HG03175 (cell line): ENCODE results near the gene BIRC3.
A peak's percentile ranks its signal among the peaks of the same experiment; 100 is the strongest.

Experiments
- ATAC-seq: cut with Tn5 transposase; IDR thresholded peaks from one replicate; pipeline ENCODE4 v1.9.1; 2021; ENCODE audit warnings: mild to moderate bottlenecking, moderate library complexity; ENCODE audit not compliant: unreplicated experiment

BIRC3 gene

DNA sequence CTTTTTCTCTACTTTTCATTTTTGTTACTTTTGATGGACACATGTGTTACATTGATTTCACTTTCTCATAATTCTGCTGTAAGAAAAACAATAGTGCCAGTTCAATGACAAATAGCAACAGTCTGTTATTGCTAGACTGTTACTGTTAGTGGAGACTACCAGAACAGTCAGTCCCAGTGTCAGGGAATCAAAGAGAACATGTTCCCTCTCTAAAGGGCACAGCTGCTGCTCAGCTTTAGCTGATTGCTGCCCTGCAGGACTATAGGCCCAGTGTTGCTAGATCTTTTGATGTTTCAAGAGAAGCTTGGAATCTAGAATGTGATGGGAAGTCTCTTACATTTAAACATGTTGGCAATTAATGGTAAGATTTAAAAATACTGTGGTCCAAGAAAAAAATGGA is 3.4 kb downstream of the BIRC3 start:
- ATAC-seq = no peak

DNA sequence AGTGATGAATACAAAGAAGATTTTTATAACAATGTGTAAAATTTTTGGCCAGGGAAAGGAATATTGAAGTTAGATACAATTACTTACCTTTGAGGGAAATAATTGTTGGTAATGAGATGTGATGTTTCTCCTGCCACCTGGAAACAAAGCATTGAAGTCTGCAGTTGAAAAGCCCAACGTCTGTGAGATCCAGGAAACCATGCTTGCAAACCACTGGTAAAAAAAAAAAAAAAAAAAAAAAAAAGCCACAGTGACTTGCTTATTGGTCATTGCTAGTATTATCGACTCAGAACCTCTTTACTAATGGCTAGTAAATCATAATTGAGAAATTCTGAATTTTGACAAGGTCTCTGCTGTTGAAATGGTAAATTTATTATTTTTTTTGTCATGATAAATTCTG is 5.3 kb downstream of the BIRC3 start:
- no peak for ATAC-seq

DNA sequence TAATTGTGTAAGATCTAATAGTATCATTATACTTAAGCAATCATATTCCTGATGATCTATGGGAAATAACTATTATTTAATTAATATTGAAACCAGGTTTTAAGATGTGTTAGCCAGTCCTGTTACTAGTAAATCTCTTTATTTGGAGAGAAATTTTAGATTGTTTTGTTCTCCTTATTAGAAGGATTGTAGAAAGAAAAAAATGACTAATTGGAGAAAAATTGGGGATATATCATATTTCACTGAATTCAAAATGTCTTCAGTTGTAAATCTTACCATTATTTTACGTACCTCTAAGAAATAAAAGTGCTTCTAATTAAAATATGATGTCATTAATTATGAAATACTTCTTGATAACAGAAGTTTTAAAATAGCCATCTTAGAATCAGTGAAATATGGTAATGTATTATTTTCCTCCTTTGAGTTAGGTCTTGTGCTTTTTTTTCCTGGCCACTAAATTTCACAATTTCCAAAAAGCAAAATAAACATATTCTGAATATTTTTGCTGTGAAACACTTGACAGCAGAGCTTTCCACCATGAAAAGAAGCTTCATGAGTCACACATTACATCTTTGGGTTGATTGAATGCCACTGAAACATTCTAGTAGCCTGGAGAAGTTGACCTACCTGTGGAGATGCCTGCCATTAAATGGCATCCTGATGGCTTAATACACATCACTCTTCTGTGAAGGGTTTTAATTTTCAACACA is 6.4 kb downstream of the BIRC3 start:
- ATAC-seq = no peak

DNA sequence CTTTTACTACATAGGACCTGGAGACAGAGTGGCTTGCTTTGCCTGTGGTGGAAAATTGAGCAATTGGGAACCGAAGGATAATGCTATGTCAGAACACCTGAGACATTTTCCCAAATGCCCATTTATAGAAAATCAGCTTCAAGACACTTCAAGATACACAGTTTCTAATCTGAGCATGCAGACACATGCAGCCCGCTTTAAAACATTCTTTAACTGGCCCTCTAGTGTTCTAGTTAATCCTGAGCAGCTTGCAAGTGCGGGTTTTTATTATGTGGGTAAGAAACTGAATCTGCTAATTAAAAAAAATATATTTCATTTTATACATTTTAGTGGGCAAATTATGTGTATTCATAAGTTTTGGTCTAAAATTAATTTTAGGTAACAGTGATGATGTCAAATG is 7.8 kb downstream of the BIRC3 start:
- no peak for ATAC-seq

DNA sequence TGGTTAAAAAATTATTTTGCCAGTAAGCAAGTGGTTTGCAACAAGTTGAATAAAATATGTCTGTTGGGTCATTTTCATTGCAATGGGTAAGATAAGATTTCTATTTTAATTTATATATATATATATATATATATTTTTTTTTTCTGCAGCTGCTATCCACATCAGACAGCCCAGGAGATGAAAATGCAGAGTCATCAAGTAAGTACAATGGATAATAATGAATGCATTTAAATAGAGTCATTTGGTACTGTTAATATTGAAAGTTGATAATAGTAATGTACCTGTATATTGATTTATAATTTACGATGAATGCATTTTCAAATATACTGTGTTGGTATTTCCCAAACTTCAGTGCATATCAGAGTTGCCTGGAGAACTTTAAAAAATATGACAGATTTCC is 11.5 kb downstream of the BIRC3 start:
- ATAC-seq = no peak

DNA sequence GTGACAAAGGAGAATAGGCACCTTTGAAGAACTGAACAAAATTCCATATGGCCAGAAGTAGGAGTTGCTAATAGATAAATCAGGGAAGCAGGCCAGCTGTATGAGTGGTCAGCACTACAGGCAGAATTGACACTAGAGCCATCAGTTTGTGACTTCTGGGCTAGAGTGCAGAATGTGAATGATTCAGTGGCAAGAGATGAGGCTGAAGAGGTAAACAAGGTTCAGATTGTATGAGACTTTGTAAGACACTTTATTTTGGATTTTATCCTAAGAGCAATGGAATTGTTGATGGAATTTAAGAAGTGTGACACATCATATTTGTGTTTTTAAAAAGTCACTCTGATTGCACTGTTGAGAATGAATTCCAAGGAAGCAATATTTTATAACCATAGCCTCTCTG is 12.9 kb downstream of the BIRC3 start:
- no peak for ATAC-seq

DNA sequence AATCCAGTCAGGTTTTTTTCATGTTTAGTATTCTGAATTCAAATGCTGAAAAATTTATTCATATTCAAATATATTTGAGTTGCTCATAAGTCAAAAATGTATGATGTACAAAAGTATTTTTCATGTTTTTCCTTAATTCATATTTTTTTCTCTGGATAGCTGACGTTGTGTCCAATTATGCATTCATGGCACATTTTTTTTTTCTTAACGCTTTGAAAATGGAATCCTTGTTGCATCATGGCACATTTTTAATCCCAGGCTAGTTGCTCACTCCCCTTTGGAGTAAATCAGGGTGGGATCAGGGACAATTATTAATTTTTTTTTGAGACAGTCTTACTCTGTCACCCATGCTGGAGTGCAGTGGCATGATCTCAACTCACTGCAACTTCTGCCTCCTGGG is 14.1 kb downstream of the BIRC3 start:
- no peak for ATAC-seq

DNA sequence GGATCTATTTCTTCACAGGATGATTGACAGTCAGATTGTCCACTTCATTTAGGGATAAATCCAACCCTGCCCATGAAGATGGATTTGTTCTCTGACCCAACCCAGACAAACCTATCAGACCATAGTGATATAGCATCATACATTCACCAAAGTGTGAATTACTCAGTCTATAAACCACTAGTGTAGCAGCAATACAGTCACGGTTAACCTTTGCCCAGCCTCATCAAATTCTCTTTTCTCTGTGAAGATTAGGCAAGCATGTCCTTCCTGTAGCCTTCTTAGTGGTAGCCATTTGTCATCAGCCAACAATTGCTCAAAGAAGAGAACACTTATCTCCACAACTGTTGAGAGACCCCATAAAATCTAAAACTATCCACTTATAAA is 15.3 kb downstream of the BIRC3 start:
- ATAC-seq = no peak

DNA sequence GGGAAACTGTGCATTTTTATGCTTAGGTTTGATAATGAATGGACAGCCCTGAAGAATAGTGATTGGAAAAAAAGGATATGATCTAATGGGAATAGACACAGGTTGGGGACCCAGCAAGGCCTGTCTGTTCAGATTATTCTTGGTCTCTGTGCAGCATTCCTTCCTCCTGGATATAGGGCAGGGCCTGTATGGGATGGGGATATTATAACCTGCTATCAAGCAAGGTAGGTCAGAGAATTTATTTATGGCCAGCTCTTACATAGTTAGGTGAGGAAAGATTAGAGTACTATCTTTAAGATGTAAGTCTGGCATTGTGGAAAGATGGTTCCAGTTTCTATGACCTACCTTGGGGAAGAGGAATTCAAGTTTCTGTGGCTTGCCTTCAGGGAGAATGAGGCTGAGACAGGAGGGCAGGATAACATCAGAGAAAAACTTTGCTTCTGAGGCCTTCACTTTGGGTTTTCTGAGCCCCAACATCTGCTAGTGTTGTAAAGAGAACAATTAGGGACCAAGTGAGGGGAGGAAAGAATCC is 21.3 kb downstream of the BIRC3 start:
- no peak for ATAC-seq

DNA sequence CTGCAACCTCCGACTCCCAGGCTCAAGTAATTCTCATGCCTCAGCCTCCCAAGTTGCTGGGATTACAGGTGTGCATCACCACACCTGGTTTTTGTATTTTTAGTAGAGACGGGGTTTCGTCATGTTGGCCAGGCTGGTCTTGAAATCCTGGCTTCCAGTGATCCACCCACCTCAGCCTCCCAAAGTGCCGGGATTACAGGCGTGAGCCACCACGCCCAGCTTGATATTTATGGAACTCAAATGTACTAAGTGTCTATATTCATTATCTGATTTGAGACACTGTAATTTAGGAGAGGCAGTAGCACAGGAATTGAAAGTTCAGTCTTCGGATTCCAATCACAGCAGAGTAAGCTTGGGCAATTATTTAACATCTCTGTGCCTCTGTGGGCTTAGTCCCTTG is 24.0 kb downstream of the BIRC3 start:
- ATAC-seq = peak; percentile 10

DNA sequence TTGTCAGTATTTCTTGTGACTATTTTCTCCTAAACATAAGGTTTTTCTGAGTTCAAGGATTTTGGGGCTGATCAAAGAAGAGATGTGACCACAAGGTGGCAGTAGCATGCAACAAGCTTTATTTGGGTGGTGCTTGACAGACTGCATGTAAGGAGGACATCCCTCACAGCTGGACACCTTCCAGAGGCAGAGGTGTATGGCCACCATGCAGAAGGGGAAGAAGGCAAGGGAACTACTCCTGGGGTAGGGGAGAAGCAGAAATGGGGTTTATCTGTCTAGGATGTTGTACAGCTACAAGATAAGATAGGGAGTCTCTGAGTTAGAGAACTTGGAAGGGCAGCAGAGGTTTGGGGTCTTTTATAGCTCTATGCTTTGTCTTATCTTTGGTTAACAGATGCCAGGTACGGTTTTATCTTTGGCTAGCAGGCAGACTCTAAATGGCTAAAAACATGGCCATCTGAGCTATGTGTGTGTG is 24.6 kb downstream of the BIRC3 start:
- peak; percentile 56 for ATAC-seq

DNA sequence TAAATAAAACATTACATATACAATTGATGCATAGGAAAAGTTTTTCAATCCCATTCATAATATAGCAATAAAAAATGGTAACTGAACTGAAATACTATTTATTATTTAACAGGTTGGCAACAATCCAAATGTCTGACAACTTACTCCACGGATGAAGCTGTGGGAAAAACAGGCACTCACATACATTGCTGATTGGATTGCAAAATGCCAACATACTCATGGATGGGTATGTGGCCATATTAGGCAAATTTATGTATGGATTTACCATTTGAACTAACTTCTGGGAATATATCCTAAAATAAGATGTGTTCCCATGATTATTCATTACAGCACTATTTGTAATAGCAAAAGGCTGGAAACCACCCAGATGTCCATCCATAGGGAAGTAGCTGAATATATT is 26.5 kb downstream of the BIRC3 start:
- ATAC-seq = no peak

DNA sequence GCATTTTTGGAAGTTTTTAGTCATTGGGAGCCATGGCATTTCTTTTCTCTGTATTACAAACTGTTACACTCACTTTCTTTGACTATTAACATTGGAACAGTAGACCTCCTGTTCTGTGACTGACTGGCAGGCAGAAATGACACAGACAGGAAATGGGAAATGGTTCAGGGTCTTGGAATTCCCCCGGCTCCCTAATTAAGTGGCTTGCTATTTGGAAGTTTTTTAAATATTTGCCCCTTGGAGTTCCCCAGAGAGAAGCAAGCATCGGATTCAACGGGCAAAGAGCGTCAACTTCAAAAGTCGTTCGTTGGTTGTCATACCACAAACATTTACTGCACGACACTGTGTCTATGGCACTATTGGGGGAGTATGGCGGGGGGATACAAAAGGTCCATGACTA is 28.6 kb downstream of the BIRC3 start:
- no peak for ATAC-seq

DNA sequence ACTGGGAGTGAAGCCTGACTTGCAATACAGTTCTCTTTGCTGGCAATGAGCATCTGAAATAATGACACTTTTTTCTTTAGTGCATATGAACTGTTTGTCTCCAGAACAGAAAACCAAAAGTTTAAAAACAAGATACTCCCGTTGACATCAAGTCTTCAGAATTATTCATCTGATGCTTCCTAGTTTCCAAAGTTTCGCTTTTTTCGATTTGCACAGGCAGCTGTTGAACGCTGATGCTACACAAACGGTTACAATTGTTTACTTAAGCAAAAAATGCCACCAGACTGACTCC is 29.1 kb downstream of the BIRC3 start:
- no peak for ATAC-seq

DNA sequence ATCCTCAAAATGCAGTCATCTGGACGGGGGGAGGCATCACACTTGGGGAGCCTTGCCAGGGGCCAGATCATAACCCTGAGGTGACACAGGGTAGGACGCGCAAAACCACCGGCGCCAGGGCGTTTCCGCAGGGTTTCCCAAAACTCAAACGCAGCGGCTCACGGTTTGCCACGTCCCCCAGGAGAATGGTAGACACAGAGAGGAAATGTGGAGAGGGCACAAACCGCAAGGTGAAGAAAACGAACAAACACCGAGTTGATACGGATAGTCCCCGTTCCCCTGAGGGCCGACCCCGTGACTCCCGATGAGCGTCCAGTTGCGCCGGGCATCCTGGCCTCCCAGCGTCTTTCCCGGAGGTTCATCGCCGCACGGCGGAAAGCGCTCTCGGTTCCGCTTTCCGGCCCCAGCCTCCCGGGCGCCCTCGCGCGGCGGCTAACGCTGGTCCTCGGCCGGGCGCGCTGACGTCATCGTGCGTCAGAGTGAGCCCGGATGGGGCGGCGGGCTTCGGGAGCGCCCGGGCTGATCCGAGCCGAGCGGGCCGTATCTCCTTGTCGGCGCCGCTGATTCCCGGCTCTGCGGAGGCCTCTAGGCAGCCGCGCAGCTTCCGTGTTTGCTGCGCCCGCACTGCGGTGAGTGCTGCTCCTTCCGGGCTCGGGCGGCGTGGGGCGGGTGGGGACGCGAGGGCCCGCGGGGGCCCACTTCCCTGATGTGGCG is 29.6 kb downstream of the BIRC3 start, which contains the start of gene BIRC2:
BIRC2 (plus strand) TSS at position 467 of the 714 bp plus-strand sequence. CDS start 2,641 bp downstream, outside the sequence.
- ATAC-seq = peak; percentile 94

DNA sequence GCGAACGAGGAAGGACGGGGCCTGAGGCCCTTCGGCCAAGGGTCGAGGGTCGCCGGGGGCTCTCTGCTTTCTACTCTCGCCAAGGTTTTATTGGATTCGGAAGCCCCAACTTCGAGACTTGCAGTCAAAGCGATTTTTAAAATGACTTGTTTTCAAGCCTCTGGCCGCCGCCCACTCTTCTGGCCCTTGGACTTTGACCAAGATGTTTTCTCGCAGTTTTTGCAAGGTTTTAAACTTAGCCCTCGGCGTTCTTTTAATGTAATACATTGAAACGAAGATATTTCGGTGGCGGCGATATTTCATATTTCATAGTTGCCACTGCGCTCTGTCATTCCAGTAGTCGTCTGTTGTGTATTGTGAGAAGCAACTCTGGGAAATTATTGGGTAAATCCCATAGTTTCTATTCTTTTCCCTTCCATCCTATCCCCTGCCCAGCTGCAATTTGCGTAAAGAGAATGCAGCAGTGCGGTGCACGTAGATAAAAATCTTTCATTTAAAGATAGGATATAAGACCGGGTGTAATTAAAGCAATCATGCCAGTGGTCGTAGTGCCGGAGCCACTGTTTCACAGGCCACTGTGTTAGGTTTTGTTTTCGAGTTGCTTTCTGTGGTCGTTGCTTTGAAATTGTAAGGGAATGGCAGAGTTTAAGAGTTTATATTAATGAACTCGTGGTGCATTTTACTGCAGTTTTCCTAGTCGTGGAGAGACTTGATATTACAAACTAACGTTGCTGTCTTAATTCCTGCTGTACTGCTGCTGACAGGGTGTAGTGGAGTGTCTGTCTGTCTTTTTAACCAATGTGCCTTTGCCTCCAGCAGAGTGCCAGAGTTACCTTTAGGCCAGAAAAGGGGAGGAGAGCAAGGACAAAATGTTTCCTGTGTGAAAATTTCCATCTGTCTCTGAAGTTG is 30.4 kb downstream of the BIRC3 start:
- peak; percentile 28 for ATAC-seq

DNA sequence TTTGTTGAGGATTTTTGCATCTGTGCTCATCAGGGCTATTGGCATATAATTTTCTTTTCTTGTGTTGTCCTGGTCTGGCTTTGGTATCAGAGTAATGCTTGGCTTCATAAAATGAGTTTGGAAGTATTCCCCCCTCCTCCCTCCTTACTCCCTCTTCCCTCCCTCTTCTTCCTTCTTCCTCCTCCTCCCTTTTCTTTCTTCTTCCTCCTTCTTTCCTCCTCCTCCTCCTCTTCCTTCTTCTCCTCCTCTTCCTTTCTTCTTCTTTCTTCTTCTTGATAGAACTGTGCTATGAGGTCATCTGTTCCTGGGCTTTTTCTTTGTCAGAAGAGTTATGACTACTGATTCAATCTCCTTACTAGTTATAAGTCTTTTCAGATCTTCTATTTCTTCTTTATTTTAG is 39.8 kb downstream of the BIRC3 start:
- no peak for ATAC-seq

DNA sequence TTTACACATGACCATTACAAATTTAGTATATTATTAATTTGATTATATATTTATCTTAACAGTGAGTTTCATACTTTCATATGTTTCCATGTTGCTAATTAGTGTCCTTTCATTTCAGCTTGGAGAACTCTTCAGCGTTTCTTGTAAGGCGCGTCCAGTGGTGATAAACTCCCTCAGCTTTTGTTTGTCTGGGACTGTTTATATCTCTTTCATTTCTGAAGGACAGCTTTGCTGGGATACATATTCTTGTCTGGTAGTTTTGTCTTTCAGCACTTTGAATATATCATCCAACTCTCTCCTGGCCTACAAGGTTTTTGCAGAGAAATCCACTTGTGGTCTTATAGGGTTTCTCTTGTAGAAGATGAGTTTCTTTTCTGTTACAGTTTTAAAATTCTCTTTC is 42.1 kb downstream of the BIRC3 start:
- ATAC-seq = no peak

DNA sequence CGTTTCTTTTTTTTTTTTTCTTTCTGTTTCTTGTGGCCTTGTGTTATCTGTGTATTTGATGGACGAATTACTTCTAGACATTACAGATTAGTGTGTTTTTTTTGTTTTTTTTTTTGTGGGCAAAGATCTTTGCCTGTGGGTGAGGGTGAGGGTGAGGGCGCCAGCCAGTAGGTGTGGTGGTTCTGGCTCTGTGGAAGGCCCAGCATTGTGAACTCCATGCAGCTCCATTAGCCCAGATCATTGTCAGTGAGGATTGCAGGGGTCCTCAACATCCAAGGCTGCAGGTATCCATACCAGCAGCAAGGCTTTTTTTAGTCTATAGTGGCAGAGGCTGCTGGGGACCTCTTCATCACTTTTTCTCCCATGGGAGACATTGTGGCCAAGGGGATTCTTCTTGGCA is 43.4 kb downstream of the BIRC3 start:
- no peak for ATAC-seq

DNA sequence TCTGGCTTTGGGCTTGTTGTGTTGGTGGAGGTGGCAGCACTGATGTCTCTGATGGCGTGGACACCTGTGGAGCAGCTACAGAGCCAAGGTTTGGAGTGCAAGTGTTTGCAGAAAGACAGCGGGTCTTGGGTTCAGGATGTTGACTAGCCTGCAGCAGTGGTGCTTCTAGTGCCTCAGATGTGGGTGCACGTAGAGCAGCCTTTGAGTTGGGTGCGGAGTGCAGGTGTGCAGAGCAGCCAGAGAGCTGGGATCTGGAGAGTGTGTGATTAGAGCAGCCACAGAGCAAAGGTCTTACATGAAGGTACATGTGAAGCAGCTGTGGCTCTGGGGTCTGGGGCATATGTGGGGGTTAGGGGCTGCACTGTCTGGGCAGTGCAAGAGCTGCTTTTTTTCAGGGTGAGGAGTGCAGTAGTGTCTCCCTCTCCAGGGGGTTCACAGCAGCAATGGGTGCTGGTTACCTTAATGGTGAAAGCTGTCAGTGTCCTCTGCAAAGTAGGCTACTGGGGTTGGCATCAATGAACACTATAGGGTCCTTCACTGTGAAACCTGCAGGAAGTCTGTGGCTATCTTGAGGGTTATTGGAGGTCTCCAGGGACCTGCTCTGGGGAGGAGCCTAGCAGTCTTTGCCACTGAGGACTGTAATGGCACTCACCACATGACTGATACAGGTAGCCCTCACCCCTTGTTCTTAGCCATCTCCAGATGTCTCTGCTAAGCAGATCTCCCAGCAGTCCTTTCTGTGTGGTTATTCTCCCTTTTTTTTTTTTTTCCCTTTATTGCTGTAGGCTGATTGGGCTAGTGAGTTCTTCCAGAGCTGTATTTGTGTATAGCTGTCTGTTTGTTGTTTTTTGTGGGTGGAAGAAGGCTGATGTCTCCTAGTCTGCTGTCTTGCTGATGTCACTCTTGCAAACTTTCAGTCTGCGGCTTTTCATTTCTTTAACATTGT is 44.1 kb downstream of the BIRC3 start:
- peak; percentile 97 for ATAC-seq
